ENCODE results near the gene GZMM. TPM values are rescaled to one million over a fixed set of nuclear protein-coding genes. Genes with fewer than 3 reads are reported as not detected.

Gene GZMM
- total and polyA plus RNA-seq, 2 of the 13 experiments (the other 11 are each of a cell fraction or from before 2014, with no cell fraction given) = 0.07 TPM; not detected in 1

DNA sequence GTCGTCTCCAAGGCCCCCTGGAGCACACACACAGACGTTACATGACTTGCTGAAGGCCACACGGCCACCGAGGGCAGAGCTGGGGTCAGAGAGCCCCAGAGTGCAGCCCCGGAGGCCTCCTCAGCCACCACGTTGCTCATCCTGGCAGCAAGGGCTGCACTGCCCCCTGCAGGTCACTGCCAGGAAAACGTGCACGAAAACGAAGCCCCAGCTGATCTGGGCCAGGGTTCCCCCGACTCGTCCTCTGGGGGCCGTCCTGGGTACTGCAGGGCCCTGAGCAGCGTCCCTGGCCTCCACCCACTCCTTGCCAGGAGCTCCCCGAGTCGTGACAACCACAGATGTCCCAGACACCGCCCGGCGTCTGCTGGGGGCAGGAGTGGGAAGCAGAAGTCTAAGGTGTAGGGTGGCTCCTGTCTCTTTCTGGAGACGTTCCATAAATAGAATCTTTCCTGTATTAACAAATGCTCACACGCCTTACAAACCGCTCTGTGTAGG, 33.2 kb upstream of the GZMM start (continued):
- TF ChIP-seq, protein P1, sequence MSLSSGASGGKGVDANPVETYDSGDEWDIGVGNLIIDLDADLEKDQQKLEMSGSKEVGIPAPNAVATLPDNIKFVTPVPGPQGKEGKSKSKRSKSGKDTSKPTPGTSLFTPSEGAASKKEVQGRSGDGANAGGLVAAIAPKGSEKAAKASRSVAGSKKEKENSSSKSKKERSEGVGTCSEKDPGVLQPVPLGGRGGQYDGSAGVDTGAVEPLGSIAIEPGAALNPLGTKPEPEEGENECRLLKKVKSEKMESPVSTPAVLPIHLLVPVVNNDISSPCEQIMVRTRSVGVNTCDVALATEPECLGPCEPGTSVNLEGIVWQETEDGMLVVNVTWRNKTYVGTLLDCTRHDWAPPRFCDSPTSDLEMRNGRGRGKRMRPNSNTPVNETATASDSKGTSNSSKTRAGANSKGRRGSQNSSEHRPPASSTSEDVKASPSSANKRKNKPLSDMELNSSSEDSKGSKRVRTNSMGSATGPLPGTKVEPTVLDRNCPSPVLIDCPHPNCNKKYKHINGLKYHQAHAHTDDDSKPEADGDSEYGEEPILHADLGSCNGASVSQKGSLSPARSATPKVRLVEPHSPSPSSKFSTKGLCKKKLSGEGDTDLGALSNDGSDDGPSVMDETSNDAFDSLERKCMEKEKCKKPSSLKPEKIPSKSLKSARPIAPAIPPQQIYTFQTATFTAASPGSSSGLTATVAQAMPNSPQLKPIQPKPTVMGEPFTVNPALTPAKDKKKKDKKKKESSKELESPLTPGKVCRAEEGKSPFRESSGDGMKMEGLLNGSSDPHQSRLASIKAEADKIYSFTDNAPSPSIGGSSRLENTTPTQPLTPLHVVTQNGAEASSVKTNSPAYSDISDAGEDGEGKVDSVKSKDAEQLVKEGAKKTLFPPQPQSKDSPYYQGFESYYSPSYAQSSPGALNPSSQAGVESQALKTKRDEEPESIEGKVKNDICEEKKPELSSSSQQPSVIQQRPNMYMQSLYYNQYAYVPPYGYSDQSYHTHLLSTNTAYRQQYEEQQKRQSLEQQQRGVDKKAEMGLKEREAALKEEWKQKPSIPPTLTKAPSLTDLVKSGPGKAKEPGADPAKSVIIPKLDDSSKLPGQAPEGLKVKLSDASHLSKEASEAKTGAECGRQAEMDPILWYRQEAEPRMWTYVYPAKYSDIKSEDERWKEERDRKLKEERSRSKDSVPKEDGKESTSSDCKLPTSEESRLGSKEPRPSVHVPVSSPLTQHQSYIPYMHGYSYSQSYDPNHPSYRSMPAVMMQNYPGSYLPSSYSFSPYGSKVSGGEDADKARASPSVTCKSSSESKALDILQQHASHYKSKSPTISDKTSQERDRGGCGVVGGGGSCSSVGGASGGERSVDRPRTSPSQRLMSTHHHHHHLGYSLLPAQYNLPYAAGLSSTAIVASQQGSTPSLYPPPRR (CRISPR knock-in tag; IDR thresholded peaks at IDR 0.05; ENCODE audit: borderline replicate concordance) = peak; percentile 36; the same call in 1 of the 2 replicates
- TF ChIP-seq RBM39 (IDR thresholded peaks at IDR 0.05; ENCODE audit: low read depth, low read length, poor library complexity, severe bottlenecking) (no peak), ZNF816 (CRISPR knock-in tag; IDR thresholded peaks at IDR 0.05; ENCODE audit: borderline replicate concordance) (no peak), FOXK1 (CRISPR knock-in tag; IDR thresholded peaks at IDR 0.05; ENCODE audit: borderline replicate concordance, low read depth) (no peak; the same call in 1 of the 2 replicates), JDP2 (CRISPR knock-in tag; IDR thresholded peaks at IDR 0.05; ENCODE audit: borderline replicate concordance) (no peak), PHF8 (CRISPR knock-in tag; IDR thresholded peaks at IDR 0.05) (peak; percentile 54), RXRB (CRISPR knock-in tag; IDR thresholded peaks at IDR 0.05; ENCODE audit: borderline replicate concordance) (peak; percentile 61), TOE1 (CRISPR knock-in tag; IDR thresholded peaks at IDR 0.05) (no peak), ZNF768 (CRISPR knock-in tag; IDR thresholded peaks at IDR 0.05) (peak; percentile 71; the same call in 1 of the 2 replicates), PRPF4 (IDR thresholded peaks at IDR 0.05; ENCODE audit: low read depth, low read length, poor library complexity, severe bottlenecking) (no peak), KDM2A (CRISPR knock-in tag; IDR thresholded peaks at IDR 0.05; ENCODE audit: borderline replicate concordance, low read depth) (peak; percentile 89), ZMYM2 (CRISPR knock-in tag; IDR thresholded peaks at IDR 0.05) (0 out of 2 replicates have a peak, but pooled peaks have one; percentile 18), TARDBP (CRISPR knock-in tag; IDR thresholded peaks at IDR 0.05) (peak; percentile 39; the same call in 1 of the 2 replicates), BHLHE40 (IDR thresholded peaks at IDR 0.05; ENCODE audit: low read length) (peak; percentile 76), TBL1XR1 (IDR thresholded peaks at IDR 0.05; ENCODE audit: borderline replicate concordance, low read length, partially characterized antibody) (no peak)
- TF ChIP-seq, protein P2, sequence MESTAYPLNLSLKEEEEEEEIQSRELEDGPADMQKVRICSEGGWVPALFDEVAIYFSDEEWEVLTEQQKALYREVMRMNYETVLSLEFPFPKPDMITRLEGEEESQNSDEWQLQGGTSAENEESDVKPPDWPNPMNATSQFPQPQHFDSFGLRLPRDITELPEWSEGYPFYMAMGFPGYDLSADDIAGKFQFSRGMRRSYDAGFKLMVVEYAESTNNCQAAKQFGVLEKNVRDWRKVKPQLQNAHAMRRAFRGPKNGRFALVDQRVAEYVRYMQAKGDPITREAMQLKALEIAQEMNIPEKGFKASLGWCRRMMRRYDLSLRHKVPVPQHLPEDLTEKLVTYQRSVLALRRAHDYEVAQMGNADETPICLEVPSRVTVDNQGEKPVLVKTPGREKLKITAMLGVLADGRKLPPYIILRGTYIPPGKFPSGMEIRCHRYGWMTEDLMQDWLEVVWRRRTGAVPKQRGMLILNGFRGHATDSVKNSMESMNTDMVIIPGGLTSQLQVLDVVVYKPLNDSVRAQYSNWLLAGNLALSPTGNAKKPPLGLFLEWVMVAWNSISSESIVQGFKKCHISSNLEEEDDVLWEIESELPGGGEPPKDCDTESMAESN (CRISPR knock-in tag; conservative IDR thresholded peaks at IDR 0.05) = peak; percentile 53; the same call in 1 of the 2 replicates
- TF ChIP-seq, protein P3, sequence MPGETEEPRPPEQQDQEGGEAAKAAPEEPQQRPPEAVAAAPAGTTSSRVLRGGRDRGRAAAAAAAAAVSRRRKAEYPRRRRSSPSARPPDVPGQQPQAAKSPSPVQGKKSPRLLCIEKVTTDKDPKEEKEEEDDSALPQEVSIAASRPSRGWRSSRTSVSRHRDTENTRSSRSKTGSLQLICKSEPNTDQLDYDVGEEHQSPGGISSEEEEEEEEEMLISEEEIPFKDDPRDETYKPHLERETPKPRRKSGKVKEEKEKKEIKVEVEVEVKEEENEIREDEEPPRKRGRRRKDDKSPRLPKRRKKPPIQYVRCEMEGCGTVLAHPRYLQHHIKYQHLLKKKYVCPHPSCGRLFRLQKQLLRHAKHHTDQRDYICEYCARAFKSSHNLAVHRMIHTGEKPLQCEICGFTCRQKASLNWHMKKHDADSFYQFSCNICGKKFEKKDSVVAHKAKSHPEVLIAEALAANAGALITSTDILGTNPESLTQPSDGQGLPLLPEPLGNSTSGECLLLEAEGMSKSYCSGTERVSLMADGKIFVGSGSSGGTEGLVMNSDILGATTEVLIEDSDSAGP (CRISPR knock-in tag; IDR thresholded peaks at IDR 0.05; ENCODE audit: borderline replicate concordance) = peak; percentile 81
- TF ChIP-seq, protein P4, sequence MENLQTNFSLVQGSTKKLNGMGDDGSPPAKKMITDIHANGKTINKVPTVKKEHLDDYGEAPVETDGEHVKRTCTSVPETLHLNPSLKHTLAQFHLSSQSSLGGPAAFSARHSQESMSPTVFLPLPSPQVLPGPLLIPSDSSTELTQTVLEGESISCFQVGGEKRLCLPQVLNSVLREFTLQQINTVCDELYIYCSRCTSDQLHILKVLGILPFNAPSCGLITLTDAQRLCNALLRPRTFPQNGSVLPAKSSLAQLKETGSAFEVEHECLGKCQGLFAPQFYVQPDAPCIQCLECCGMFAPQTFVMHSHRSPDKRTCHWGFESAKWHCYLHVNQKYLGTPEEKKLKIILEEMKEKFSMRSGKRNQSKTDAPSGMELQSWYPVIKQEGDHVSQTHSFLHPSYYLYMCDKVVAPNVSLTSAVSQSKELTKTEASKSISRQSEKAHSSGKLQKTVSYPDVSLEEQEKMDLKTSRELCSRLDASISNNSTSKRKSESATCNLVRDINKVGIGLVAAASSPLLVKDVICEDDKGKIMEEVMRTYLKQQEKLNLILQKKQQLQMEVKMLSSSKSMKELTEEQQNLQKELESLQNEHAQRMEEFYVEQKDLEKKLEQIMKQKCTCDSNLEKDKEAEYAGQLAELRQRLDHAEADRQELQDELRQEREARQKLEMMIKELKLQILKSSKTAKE (CRISPR knock-in tag; IDR thresholded peaks at IDR 0.05; ENCODE audit: borderline replicate concordance) = no peak

Data from HepG2 (cell line).